ENCODE measurements around the gene ARHGEF10L.

ARHGEF10L gene

DNA sequence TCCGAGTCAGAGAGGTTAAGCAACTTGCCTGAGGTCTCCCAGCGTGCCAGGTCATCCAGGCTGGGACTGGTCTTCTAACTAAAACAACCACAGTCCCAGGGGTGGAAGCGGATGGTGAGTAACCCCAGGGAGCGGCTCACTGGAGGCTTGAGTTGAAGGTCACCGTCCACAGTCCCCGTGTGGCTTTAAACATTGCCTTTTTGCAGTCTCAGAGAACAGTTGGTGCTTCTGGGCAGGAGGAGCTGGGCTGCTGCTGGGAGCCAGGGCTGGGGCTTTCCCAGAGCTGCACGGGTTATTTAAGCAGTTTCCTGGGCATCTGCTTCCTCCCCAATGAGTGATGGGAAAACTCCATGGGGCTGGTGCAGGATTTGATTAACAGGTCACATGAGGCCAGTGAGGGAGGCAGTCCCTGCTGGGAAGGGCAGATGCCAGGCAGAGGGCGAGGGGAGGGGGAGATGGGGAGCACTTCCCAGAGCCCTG is 12.3 kb downstream of the ARHGEF10L start:
- no peak for DNase-seq

DNA sequence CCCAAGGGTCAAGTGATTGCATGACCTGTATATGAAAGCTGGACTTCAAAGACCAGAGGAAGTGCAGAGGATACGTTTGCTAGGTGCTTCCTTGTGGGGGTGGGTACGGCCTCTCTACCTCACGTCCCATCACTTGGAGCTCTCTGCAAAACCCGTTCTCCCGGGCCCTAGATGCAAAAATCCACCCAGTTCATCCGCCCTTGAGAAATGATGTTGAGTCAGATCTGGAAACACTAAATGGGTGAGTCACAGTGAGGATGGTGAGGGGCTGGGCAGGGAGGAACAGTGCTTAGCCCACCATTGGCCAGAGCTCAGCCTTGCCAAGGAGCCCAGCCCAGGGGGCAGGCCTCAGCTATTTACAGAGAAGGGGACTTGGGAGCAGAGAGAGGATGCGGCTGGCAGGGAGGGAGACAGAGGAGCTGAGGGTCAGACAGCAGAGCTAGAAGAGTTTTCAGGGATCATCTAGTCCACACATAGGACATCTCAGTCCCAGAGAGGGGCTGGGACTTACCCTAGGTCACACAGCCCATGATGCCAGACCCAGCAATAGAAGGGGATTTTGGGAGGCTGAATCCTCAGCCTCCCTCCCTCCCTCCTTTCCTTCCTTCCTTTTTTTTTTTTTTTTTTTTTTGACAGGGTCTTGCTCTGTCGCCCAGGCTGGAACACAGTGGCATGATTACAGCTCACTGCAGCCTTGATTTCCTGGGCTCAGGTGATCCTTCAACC is 14.6 kb downstream of the ARHGEF10L start:
- DNase-seq, result no peak

DNA sequence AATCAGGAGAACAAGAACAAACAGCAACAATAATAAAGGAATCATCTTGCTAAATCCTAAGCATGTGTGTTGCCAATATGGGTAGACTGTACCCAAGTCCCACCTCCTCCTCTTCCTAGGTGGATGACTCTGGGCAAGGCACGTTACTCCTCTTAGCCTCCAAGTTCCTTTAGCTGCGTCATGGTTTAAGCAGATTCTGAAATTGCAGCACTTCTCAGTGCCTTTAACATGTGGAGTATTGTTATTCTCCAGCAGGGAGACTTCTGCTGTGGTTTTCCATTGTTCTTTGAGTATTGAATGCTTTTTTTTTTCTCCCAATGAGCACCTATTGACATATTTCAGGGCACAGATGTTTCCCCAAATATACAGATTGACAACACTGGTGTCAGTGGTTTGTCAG is 15.5 kb downstream of the ARHGEF10L start:
- DNase-seq, result no peak

DNA sequence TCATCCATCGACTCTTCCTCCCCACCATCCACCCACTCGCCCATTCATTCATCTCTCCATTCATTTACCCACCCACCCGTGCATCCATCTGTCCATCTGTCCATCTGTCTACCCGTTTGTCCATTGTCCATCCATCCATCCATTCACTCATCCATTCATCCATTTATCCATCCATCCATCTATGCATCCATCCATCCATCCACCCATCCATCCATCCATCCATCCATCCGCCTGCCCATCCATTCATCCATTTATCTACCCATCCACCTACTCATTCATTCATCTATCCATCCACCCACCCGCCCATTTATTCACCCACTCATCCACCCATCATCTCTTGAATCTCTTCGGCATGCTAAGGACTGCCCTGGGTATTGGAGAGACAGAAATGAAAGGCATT is 18.5 kb downstream of the ARHGEF10L start:
- no peak for DNase-seq

DNA sequence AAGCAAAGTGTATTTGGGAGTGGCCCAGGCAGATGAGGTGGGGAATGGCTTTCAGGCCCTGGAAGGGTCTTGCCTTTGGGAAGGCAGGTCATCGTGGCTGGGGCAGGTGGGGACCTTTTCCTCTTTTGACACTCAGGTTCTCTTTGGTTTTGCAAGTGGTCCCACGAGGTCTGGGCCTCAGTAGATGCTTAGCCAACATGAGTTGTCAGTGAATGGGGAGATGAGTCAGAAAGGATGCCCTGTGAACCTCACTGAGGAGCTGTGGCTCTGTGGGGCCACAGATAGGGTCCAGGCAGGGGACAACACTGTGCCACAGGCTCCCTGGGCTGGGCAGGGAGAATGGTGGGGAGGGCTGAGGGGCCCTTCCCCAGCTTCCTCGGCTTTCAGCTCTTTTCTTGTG is 19.0 kb downstream of the ARHGEF10L start:
- no peak for DNase-seq

DNA sequence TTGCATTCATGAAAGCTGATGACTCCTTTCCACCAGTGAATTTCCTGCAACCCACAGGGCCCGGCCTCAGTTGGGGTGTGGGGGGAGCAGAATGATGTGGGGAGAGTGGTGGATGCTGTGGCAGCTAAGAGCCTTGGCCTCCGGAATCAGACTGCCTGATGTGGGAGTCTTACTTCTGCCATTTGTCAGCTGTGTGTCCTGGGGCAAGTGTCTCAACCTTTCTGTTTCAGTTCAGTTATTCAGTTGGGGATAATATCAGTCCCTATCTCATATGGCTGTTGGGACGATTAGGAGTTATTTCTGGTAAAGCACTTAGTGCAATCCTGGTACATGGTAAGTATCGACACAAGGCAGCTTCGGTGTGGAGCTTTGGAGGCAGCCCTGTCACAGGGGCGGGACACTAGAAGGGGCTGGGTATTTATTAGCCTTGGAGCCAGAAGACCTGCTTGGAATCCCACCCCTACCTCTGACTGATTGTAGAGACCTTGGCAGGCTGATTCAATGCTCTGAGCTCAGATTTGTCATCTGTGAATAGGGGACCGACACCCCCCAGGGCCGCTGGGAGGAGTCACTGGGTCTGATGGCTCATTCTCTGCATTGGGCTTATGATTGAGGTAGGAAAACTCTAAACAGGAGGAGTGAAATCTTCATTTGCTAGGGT is 19.6 kb downstream of the ARHGEF10L start:
- DNase-seq, result no peak

DNA sequence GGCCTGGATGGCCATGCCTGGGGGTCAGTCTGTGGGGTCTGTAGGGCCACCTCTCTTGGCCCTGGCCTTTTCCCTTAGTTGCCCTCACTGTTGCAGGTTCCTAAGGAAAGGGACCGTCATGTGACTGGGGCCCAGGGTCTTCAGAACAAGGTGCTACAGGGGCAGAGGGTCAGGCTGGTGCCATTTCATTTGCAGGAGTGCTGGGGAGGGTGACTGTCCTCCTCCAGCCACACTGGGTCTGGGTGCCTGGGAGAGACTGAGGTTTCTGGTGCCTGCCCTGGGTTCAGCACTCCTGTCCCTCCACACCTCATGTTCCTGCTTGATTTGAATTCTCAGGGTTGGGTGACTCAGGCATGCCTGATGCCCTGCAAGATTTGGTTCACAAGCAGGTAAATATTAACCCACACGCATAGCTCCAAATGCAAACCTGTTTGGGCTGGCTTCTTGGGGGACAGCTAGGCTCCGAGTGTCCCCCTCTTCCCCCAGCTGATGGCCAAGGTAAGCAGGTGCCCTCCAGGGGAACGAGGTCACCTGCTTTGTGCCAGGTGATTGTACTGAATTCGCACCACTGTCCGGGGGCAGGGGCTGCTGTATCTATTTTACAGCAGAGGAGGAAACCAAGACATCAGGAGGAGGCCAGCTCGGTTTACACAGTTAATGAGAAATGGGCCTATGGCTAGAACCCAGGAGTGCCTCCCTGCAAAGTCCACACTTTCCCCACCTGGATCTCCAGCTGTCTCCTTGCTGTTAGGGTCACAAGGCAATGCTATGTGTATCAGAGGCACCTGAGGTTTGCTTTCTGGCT is 20.3 kb downstream of the ARHGEF10L start:
- no peak for DNase-seq

DNA sequence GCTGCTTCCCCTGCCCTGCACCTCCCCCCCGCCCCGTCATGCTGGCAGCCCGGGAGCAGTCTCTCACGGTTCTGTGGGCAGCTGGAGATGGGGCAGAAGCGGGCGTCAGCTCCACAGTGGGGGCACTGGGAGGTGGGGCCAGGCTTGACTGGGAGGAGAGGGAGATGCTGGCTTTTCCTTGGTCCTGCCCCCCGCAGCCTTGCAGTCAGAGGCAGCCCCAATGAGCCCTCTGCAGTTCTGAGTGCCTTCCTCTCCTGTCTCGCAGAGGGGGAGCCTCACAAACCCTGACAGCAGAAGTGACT is 21.7 kb downstream of the ARHGEF10L start:
- no peak for DNase-seq

DNA sequence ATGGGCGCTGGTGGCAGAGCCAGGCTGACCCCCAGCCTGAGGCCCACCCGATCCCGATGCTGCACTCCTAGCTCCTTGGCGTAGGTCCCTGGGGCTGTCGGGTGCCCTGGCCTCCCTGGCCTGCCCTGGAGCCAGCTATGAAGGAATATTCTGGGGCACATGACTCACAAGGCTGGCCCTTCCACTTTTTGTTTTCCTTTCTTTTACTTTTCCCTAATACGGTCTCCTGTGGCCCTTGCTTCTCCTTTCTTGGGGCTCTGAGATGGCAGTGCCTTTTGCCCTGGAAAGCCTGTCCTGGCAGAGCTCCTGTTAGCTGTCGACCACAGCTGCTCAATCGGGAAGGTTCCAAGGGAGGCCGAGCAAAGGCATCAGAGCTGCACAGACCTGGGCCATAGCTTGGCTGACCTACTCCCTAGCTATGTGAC is 22.1 kb downstream of the ARHGEF10L start:
- DNase-seq, result no peak

DNA sequence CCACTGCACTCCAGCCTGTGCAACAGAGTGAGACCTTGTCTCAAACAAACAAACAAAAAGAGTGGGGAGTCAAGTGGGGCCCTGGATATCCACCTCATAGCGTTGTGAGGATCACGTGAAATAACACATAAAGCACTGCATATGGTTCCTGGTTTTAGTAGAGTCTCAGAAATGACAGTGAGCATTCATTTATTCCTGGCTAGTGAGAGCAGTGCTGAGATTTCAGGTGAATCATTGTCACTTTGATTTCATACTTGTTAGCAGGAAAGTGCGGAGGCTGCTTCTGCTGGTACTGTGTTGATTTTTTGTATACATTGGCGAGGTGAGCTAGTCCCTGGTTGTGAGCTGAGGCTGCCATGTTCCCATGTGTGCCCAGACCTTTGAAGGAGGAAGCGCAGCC is 22.9 kb downstream of the ARHGEF10L start:
- DNase-seq, result no peak

DNA sequence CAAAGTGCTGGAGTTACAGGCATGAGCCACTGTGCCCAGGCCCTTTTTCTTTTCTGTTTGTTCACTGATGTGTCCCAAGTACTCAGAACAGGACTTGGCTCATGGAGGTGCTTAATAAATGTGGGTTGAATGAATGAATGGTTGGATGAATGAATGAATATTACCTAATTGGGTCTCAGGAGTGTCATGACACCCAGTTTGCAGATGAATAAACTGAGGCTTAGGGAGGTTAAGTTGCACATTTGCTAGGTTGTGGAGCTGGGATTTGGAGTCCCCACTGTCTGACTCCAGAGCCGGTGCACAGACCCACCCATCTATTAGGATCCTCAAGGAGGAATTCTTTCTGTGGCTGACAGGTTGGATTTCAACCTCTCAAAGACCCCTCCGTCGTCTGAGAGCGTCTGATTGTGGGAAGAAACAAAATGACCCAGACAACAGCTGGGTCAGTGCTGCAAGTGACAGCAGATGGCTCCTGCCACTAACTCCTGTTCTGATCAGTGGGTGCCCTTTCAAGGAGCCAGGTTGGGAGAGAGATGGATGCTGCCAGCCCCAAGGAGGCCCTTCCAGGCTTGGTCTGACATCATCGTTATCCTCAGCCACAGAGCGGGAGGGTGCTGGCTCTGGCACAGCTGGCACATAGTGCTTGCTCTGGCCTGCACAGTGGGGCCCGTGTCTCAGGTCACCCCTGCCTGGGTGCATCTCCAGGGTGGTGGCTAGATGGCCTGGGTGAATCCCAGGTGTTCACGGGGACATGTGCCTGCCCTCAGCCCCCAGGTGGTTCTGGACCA is 24.2 kb downstream of the ARHGEF10L start:
- DNase-seq, result no peak

DNA sequence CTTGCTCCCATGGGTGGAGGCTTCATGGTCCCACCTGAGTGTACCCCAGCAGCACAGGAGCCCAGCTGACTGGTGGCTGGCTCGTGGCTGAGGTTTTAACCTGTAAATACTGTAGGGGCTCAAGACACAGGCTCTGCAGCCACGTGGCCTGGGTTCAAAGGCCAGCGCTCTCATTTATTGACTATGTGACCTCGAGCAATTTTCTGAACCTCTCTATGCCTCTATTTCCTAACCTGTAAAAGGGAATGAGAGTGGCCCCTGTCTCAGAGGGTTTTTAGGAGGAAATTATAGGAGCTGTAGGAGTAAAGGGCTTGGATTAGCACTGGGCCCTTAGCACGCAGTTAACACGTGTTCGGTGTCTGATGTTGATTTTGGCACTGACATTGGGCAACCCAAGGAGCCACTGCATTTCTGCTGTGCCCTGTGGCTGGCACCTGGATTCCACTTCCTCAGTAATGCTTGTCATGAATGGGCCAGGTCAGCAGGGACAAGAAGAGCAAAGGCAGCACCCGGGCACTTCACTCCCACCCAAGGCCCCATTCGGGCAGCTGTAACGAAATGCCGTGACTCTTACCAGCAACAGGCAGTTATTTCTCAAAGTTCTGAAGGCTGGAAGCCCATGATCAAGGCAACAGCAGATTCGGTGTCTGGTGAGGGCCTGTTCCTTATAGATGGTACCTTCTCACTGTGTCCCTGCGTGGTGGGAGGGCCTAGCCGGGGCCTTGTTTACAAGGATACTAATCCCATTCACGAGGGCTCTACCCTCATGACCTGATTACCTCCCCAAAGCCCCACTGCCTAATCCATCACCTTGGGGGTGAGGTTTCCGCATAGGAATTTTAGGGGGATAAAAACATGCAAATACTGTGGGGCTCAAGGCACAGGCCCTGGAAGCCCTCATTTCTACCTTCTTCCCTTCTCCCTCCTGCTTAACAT is 25.2 kb downstream of the ARHGEF10L start:
- no peak for DNase-seq

DNA sequence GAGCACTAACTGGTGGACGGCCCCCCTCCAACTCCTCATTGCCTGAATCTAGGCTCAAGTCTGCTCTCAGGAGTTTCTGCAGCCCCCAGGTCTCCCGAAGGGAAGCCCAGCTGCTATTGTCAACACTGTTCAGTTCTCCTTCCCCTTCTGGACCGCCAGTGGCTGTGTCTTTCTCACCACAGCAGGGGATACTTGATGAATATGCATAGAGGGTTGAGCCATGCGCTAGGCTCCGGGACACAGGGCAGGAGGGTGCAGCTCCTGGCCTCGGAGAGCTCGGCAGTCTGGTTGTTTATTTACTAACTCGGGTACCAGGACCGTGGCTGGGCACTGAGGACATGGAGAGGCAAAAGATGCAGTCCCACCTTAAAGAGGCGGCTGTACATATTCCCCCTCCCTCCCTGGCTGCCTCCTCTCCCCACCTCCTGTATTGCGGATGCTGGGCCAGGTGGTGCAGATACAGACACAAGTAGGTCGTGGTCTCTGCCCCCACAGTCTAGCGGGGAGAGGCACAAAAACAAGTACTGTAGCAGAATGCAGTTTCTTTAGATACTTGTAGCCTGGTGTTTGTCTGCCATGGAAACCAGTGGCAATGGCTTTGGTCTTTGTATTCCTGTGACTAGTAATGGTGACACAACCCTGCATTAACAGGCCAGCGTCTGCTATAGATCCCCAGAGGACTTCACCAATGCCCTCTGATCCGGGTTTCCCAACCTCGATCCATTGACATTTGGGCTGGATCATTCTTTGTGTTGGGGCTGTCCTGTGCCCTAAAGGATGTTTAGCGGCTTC is 26.2 kb downstream of the ARHGEF10L start:
- DNase-seq, result no peak

DNA sequence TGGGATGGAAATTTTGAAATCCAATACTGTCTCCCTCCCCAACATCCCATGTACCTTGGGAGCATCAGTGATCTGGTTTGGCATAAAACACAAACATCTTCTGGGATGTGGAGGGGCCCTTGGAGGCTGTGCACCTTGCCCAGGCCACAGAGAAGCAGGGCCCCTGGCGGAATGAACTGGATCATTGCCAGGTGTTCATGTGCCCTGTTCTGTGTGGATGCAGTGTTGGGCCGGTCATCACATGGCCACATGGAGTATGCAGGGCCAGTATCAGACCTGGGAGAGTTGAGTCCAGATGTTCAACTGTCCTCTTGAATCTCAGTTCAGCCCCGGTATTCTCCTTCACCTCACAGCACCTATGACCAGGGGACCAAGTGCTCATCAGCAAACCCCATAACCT is 26.9 kb downstream of the ARHGEF10L start:
- DNase-seq, result no peak

DNA sequence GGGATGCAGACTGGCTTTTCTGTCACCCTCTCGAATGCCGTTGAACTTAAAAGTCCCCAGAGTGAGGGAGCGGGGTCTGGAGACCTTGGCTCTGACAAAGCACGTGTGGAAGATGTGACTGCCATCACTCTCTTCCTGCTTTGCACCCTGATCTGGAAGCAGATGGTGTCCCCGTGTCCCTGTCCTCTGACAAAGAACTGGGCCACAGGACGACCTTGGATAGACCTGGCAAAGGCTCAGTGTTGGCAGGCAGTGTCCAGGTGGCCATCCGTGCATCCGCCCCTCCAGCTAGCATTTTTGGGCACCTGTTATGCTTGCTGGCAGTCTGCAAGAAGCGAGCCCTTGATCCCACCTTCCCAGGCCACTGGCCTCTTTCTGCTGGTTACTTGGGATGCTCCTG is 27.4 kb downstream of the ARHGEF10L start:
- no peak for DNase-seq

DNA sequence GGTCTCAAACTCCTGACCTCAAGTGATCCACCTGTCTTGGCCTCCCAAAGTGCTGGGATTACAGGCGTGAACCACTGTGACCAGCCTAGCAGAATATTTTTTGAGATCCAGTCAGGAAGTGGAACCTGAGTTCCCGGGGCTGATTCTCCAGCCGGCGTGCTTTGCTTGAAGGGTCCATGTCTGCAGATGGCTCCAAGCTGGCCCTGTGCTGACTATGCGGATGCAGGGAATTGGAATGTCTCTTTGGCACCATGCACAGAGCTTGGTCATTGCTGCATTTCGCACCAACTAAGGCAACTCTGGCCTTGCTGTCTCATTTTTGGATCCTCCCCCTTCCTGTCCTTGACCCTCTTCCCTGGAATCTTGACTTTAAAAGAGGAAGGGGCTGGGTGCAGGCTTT is 28.1 kb downstream of the ARHGEF10L start:
- DNase-seq, result no peak

DNA sequence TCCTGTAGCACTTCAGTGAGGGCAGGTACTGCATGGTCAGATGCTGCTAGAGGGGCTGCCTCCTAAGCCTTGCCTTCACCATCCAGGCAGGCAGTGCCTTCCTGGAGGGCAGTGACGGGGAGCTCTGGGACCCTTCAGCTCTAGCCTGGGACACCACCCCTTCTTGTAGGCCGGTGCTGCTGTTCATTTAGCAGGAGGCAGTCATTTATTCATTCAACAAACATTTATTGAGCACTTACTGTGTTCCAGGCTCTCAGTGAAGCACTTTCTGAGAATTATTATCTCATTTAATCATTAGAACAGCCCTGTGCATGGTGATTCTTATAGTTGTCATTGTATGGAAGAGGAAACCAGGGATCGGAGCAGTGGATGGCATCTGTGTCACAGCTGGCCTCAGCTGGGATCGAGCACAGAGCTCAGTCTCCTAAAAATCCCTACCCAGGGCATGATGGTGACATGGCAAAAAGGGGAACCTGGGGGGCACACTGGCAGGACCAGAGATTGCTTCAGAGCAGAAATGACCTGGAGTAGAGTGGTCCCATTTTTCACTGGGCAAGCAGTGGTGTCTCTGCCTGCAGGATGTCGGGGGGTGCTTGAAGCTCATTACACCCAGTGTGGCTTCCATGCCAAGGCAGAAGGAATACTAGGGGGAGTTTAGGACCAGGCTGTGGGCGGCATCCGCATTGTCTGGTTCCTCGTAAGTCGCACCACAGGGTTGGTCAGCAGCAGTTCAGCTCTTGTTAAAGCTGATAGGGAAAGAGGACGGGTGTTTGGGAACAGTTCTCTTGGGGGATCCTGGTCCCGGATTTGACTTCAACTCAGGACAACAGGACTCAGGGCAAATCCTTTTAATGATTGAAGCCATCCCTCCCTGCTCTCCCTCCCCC is 28.8 kb downstream of the ARHGEF10L start:
- no peak for DNase-seq

DNA sequence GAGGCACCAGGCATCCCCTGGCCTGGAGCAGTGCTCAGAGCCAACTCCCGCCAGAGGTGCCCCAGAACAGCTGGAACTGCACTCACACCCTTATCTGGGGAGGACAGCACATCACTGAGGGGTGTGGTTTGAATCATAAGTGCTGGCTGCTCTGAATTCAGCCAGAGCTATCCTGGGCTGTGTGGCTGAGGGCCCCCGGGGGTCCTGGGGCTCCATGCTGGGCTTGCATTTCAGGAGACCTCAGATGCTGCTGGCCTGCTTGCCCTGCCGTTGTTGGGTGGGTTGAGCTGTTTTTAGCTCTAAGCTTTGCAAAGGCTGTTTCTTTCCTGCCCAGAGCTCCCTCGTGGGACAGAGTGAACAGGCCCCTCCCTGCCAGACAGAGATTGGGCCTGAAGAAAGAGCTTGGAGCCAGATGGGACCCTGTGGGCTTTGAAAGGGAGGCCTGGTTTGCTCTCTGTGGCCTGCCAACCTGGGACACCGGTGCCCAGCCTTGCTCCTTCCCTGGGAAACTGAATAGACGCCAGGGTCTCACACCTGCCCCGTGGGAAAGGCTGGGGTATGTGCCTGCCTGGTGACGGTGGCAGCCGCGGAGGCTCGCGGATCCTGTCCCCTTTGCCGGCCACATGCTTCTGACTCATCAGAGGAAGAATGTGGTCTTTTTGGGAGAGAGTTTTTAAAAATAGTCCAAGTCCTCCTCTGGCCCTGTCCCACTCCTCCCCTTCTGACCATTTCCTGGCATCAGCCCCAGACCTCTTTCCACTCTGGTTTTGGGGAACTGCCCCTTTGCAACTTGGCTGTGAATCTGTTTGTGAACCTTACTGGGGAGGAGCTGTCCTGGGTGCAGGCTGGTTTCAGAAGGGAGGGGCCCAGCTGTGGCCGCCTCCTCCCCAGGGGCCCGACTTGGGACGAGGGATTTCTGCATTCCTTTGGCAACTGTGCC is 30.0 kb downstream of the ARHGEF10L start:
- no peak for DNase-seq

DNA sequence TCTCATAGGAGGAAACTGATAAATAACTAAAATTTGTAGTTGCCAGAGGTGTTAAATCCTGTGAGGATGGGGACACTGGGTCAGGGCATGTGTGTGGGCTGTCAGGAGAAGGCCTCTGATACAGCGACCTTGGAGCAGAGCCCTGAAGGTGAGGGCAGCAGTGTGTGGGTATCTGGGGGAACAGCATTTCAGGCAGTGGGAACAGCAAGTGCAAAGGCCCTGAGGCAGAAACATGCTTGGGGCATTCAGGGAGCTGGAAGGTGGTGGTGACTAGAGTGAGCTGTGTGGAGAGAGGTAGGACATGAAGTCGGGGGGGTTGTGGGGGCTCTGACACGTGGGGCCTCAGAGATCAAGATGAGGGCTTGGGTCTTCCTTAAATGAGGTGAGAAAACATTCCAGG is 30.7 kb downstream of the ARHGEF10L start:
- no peak for DNase-seq
